ENCODE data around the gene C2orf72.
"Not testable (repeated sequence)": the region's sequence is repeated elsewhere in the genome, so short reads cannot be mapped to it uniquely, and the experiment has no call there.

C2orf72 gene

GRCh38 chr2:231037202-231037730 is at the start of gene C2orf72:
TSS of gene C2orf72 (plus strand) at chr2:231037523. CDS start at chr2:231037566, 43 bp downstream.
- DNase-seq: no peak

GRCh38 chr2:230989731-230990130 is 47.6 kb upstream of the C2orf72 start:
- no peak for DNase-seq

- no peak for DNase-seq
These were observed 47.0 kb upstream of the C2orf72 start for GRCh38 chr2:230990131-230990898.

GRCh38 chr2:230990899-230991150 is 46.5 kb upstream of the C2orf72 start:
- no peak for DNase-seq

GRCh38 chr2:230991598-230991997 is 45.7 kb upstream of the C2orf72 start:
- no peak for DNase-seq

- no peak for DNase-seq
These were observed 41.5 kb upstream of the C2orf72 start, which contains the start of gene SPATA3 for GRCh38 chr2:230995821-230996220. TSS of gene SPATA3 (plus strand) at chr2:230996121. CDS start at chr2:230996234, 113 bp downstream.

- no peak for DNase-seq
These were observed 40.7 kb upstream of the C2orf72 start for GRCh38 chr2:230996661-230997060.

- DNase-seq: no peak
These were observed 38.4 kb upstream of the C2orf72 start for GRCh38 chr2:230998882-230999281.

GRCh38 chr2:230999477-230999876 is 37.8 kb upstream of the C2orf72 start:
- no peak for DNase-seq

GRCh38 chr2:231000211-231000904 is 37.0 kb upstream of the C2orf72 start:
- DNase-seq: no peak

- no peak for DNase-seq
These were observed 36.3 kb upstream of the C2orf72 start for GRCh38 chr2:231001036-231001435.

GRCh38 chr2:231001921-231002320 is 35.4 kb upstream of the C2orf72 start:
- no peak for DNase-seq

GRCh38 chr2:231002641-231003040 is 34.7 kb upstream of the C2orf72 start:
- DNase-seq: no peak

GRCh38 chr2:231003186-231003585 is 34.1 kb upstream of the C2orf72 start:
- no peak for DNase-seq

- not testable (repeated sequence) for DNase-seq
These were observed 32.4 kb upstream of the C2orf72 start for GRCh38 chr2:231004930-231005329.

- no peak for DNase-seq
These were observed 29.8 kb upstream of the C2orf72 start for GRCh38 chr2:231007286-231008098.

GRCh38 chr2:231008131-231008530 is 29.2 kb upstream of the C2orf72 start:
- DNase-seq: no peak

- no peak for DNase-seq
These were observed 27.9 kb upstream of the C2orf72 start for GRCh38 chr2:231009236-231009919.

GRCh38 chr2:231010201-231010730 is 27.1 kb upstream of the C2orf72 start:
- DNase-seq: no peak

GRCh38 chr2:231011526-231011925 is 25.8 kb upstream of the C2orf72 start:
- no peak for DNase-seq

GRCh38 chr2:231012463-231012862 is 24.9 kb upstream of the C2orf72 start:
- no peak for DNase-seq

GRCh38 chr2:231013820-231014219 is 23.5 kb upstream of the C2orf72 start:
- DNase-seq: no peak

GRCh38 chr2:231015478-231015877 is 21.8 kb upstream of the C2orf72 start:
- no peak for DNase-seq
